ENCODE measurements around the gene LUZP4.

DNA sequence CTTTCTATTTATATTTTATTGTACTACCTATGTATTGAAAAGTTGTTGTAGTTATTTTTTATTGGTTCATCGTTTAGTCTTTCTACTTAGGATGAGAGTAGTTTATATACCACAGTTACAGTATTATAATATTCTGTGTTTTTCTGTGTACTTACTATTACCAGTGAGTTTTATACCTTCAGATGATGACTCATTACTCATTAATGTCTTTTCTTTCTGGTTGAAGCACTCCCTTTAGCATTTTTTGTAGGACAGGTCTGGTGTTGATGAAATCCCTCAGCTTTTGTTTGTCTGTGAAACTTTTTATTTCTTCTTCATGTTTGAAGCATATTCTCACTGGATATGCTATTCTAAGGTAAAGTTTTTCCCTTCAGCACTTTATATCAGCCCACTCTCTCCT is 7.7 kb downstream of the LUZP4 start:
- TF ChIP-seq, protein P1, sequence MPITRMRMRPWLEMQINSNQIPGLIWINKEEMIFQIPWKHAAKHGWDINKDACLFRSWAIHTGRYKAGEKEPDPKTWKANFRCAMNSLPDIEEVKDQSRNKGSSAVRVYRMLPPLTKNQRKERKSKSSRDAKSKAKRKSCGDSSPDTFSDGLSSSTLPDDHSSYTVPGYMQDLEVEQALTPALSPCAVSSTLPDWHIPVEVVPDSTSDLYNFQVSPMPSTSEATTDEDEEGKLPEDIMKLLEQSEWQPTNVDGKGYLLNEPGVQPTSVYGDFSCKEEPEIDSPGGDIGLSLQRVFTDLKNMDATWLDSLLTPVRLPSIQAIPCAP (CRISPR knock-in tag; IDR thresholded peaks at IDR 0.05) = no peak
- TF ChIP-seq, protein P2, sequence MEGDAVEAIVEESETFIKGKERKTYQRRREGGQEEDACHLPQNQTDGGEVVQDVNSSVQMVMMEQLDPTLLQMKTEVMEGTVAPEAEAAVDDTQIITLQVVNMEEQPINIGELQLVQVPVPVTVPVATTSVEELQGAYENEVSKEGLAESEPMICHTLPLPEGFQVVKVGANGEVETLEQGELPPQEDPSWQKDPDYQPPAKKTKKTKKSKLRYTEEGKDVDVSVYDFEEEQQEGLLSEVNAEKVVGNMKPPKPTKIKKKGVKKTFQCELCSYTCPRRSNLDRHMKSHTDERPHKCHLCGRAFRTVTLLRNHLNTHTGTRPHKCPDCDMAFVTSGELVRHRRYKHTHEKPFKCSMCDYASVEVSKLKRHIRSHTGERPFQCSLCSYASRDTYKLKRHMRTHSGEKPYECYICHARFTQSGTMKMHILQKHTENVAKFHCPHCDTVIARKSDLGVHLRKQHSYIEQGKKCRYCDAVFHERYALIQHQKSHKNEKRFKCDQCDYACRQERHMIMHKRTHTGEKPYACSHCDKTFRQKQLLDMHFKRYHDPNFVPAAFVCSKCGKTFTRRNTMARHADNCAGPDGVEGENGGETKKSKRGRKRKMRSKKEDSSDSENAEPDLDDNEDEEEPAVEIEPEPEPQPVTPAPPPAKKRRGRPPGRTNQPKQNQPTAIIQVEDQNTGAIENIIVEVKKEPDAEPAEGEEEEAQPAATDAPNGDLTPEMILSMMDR (IDR thresholded peaks at IDR 0.05) = no peak
- no peak for TF ChIP-seq RELA (CRISPR knock-in tag; IDR thresholded peaks at IDR 0.05; ENCODE audit: borderline replicate concordance)
- no peak for TF ChIP-seq NFYB (CRISPR knock-in tag; conservative IDR thresholded peaks at IDR 0.05; ENCODE audit: low read depth)
- TF ChIP-seq NR1H2 (CRISPR knock-in tag; IDR thresholded peaks at IDR 0.05) = no peak
- TF ChIP-seq, protein P3, sequence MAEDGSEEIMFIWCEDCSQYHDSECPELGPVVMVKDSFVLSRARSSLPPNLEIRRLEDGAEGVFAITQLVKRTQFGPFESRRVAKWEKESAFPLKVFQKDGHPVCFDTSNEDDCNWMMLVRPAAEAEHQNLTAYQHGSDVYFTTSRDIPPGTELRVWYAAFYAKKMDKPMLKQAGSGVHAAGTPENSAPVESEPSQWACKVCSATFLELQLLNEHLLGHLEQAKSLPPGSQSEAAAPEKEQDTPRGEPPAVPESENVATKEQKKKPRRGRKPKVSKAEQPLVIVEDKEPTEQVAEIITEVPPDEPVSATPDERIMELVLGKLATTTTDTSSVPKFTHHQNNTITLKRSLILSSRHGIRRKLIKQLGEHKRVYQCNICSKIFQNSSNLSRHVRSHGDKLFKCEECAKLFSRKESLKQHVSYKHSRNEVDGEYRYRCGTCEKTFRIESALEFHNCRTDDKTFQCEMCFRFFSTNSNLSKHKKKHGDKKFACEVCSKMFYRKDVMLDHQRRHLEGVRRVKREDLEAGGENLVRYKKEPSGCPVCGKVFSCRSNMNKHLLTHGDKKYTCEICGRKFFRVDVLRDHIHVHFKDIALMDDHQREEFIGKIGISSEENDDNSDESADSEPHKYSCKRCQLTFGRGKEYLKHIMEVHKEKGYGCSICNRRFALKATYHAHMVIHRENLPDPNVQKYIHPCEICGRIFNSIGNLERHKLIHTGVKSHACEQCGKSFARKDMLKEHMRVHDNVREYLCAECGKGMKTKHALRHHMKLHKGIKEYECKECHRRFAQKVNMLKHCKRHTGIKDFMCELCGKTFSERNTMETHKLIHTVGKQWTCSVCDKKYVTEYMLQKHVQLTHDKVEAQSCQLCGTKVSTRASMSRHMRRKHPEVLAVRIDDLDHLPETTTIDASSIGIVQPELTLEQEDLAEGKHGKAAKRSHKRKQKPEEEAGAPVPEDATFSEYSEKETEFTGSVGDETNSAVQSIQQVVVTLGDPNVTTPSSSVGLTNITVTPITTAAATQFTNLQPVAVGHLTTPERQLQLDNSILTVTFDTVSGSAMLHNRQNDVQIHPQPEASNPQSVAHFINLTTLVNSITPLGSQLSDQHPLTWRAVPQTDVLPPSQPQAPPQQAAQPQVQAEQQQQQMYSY (CRISPR knock-in tag; IDR thresholded peaks at IDR 0.05) = no peak
- TF ChIP-seq, protein P4, sequence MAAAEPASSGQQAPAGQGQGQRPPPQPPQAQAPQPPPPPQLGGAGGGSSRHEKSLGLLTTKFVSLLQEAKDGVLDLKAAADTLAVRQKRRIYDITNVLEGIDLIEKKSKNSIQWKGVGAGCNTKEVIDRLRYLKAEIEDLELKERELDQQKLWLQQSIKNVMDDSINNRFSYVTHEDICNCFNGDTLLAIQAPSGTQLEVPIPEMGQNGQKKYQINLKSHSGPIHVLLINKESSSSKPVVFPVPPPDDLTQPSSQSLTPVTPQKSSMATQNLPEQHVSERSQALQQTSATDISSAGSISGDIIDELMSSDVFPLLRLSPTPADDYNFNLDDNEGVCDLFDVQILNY (CRISPR knock-in tag; IDR thresholded peaks at IDR 0.05) = no peak
- TF ChIP-seq, protein P5, sequence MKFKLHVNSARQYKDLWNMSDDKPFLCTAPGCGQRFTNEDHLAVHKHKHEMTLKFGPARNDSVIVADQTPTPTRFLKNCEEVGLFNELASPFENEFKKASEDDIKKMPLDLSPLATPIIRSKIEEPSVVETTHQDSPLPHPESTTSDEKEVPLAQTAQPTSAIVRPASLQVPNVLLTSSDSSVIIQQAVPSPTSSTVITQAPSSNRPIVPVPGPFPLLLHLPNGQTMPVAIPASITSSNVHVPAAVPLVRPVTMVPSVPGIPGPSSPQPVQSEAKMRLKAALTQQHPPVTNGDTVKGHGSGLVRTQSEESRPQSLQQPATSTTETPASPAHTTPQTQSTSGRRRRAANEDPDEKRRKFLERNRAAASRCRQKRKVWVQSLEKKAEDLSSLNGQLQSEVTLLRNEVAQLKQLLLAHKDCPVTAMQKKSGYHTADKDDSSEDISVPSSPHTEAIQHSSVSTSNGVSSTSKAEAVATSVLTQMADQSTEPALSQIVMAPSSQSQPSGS (CRISPR knock-in tag; IDR thresholded peaks at IDR 0.05; ENCODE audit: borderline replicate concordance, low read depth) = no peak
- TF ChIP-seq KAT7 (CRISPR knock-in tag; IDR thresholded peaks at IDR 0.05; ENCODE audit: borderline replicate concordance) = no peak
- no peak for TF ChIP-seq IRF2 (CRISPR knock-in tag; IDR thresholded peaks at IDR 0.05; ENCODE audit: borderline replicate concordance, low read depth)
- TF ChIP-seq, protein P6, sequence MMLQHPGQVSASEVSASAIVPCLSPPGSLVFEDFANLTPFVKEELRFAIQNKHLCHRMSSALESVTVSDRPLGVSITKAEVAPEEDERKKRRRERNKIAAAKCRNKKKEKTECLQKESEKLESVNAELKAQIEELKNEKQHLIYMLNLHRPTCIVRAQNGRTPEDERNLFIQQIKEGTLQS (CRISPR knock-in tag; conservative IDR thresholded peaks at IDR 0.05) = no peak
- TF ChIP-seq, protein P7, sequence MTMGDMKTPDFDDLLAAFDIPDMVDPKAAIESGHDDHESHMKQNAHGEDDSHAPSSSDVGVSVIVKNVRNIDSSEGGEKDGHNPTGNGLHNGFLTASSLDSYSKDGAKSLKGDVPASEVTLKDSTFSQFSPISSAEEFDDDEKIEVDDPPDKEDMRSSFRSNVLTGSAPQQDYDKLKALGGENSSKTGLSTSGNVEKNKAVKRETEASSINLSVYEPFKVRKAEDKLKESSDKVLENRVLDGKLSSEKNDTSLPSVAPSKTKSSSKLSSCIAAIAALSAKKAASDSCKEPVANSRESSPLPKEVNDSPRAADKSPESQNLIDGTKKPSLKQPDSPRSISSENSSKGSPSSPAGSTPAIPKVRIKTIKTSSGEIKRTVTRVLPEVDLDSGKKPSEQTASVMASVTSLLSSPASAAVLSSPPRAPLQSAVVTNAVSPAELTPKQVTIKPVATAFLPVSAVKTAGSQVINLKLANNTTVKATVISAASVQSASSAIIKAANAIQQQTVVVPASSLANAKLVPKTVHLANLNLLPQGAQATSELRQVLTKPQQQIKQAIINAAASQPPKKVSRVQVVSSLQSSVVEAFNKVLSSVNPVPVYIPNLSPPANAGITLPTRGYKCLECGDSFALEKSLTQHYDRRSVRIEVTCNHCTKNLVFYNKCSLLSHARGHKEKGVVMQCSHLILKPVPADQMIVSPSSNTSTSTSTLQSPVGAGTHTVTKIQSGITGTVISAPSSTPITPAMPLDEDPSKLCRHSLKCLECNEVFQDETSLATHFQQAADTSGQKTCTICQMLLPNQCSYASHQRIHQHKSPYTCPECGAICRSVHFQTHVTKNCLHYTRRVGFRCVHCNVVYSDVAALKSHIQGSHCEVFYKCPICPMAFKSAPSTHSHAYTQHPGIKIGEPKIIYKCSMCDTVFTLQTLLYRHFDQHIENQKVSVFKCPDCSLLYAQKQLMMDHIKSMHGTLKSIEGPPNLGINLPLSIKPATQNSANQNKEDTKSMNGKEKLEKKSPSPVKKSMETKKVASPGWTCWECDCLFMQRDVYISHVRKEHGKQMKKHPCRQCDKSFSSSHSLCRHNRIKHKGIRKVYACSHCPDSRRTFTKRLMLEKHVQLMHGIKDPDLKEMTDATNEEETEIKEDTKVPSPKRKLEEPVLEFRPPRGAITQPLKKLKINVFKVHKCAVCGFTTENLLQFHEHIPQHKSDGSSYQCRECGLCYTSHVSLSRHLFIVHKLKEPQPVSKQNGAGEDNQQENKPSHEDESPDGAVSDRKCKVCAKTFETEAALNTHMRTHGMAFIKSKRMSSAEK (CRISPR knock-in tag; IDR thresholded peaks at IDR 0.05; ENCODE audit: borderline replicate concordance) = no peak

All from WTC11 (cell line).